ENCODE measurements around the gene ULBP3. TPM values are rescaled to one million over a fixed set of nuclear protein-coding genes. Genes with fewer than 3 reads are reported as not detected.

The ULBP3 gene
- total RNA-seq, 4 donors from 2014 or later, result not detected

DNA sequence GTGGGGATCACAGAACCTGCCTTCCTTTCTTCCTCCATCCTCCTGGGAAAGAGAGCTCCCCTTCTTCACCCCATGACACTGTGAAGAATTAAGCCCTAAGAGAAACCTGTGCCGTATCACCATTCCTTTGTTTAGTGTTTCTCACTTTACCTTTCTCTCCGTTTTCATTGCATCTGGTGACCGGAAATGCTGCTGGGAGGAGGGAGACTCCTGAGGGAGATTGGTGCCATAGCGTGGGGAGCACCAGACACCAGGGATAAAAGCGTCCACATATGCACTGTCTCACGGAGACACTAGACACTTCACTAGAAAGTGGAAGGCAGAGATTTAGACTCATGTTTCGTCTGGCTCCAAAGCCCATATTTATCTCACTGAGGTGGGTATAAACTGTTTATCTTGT lies 15.5 kb upstream of the ULBP3 start:
- no peak overlapping the region for H3K27ac ChIP-seq
- TF ChIP-seq, protein P1, sequence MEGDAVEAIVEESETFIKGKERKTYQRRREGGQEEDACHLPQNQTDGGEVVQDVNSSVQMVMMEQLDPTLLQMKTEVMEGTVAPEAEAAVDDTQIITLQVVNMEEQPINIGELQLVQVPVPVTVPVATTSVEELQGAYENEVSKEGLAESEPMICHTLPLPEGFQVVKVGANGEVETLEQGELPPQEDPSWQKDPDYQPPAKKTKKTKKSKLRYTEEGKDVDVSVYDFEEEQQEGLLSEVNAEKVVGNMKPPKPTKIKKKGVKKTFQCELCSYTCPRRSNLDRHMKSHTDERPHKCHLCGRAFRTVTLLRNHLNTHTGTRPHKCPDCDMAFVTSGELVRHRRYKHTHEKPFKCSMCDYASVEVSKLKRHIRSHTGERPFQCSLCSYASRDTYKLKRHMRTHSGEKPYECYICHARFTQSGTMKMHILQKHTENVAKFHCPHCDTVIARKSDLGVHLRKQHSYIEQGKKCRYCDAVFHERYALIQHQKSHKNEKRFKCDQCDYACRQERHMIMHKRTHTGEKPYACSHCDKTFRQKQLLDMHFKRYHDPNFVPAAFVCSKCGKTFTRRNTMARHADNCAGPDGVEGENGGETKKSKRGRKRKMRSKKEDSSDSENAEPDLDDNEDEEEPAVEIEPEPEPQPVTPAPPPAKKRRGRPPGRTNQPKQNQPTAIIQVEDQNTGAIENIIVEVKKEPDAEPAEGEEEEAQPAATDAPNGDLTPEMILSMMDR (IDR thresholded peaks at IDR 0.05), result no peak
- TF ChIP-seq POLR2A (IDR thresholded peaks at IDR 0.05), result no peak
- H3K36me3 ChIP-seq, result no peaks in the 10 kb centered on the region
- no peak for DNase-seq
- H3K9me3 ChIP-seq, result no peaks in the 10 kb centered on the region
- no peak overlapping the region for H3K4me3 ChIP-seq
- H3K27me3 ChIP-seq, result no peaks in the 10 kb centered on the region
- H3K4me1 ChIP-seq, result no peaks in the 10 kb centered on the region

DNA sequence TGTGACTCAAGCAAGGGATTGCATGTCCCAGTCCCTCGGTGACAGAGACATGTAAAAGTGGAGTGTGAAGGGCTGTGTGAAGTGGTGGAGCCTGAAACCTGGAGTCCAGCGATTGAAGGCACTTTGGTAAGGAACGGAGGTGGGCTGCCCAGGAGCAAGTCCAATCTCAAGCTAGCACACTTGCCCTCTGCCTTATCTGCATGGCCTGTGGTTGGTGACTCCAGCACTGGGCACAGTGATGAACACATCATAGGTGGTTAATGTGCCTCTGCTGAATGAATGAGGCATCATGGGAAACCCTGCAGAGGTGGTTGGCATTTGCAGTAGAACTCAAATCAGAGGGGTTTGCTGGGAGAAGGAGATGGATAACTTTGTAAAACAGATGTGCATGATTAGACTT lies 14.9 kb upstream of the ULBP3 start:
- no peaks in the 10 kb centered on the region for H3K27me3 ChIP-seq
- H3K4me1 ChIP-seq, result no peaks in the 10 kb centered on the region
- DNase-seq, result no peak
- TF ChIP-seq POLR2A (IDR thresholded peaks at IDR 0.05), result no peak
- TF ChIP-seq, protein P1 (IDR thresholded peaks at IDR 0.05), result no peak
- no peak overlapping the region for H3K27ac ChIP-seq
- no peaks in the 10 kb centered on the region for H3K9me3 ChIP-seq
- H3K4me3 ChIP-seq, result no peak overlapping the region
- no peaks in the 10 kb centered on the region for H3K36me3 ChIP-seq

DNA sequence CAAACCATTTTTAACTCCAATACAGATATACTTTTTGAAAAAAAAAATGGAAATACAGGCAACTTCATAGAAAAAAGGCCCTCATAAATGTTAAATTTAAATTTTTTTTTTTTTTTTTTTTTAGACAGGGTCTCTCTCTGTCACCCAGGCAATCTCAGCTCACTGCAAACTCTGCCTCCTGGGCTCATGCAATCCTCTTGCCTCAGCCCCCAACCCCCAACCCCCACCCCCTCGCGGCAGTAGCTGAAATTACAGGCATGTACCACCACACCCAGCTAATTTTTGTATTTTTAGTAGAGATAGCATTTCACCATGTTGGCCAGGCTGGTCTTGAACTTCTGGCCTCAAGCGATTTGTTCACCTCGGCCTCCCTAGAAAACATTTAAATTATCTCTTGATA lies 12.8 kb upstream of the ULBP3 start:
- H3K27ac ChIP-seq, result no peak overlapping the region
- no peak overlapping the region for H3K4me3 ChIP-seq
- no peaks in the 10 kb centered on the region for H3K9me3 ChIP-seq
- DNase-seq, result no peak
- no peaks in the 10 kb centered on the region for H3K36me3 ChIP-seq
- H3K27me3 ChIP-seq, result no peaks in the 10 kb centered on the region
- TF ChIP-seq, protein P1 (IDR thresholded peaks at IDR 0.05), result no peak
- H3K4me1 ChIP-seq, result no peaks in the 10 kb centered on the region

GRCh38 chr6:150079604-150080003 lies 10.7 kb upstream of the ULBP3 start:
- Histone ChIP-seq H3K27ac (no peak overlapping the region), H3K4me3 (no peak overlapping the region), H3K36me3 (no peaks in the 10 kb centered on the region), H3K27me3 (no peaks in the 10 kb centered on the region), H3K4me1 (no peaks in the 10 kb centered on the region), H3K9me3 (no peaks in the 10 kb centered on the region)
- TF ChIP-seq, protein P1 (IDR thresholded peaks at IDR 0.05), result no peak
- TF ChIP-seq POLR2A (IDR thresholded peaks at IDR 0.05), result no peak
- DNase-seq, result no peak

GRCh38 chr6:150078788-150079187 lies 9.9 kb upstream of the ULBP3 start:
- no peak overlapping the region for H3K4me3 ChIP-seq
- no peaks in the 10 kb centered on the region for H3K27me3 ChIP-seq
- H3K4me1 ChIP-seq, result no peaks in the 10 kb centered on the region
- H3K27ac ChIP-seq, result no peak overlapping the region
- DNase-seq, result no peak
- H3K36me3 ChIP-seq, result no peaks in the 10 kb centered on the region
- TF ChIP-seq, protein P1 (IDR thresholded peaks at IDR 0.05), result no peak
- TF ChIP-seq POLR2A (IDR thresholded peaks at IDR 0.05), result no peak
- no peaks in the 10 kb centered on the region for H3K9me3 ChIP-seq

DNA sequence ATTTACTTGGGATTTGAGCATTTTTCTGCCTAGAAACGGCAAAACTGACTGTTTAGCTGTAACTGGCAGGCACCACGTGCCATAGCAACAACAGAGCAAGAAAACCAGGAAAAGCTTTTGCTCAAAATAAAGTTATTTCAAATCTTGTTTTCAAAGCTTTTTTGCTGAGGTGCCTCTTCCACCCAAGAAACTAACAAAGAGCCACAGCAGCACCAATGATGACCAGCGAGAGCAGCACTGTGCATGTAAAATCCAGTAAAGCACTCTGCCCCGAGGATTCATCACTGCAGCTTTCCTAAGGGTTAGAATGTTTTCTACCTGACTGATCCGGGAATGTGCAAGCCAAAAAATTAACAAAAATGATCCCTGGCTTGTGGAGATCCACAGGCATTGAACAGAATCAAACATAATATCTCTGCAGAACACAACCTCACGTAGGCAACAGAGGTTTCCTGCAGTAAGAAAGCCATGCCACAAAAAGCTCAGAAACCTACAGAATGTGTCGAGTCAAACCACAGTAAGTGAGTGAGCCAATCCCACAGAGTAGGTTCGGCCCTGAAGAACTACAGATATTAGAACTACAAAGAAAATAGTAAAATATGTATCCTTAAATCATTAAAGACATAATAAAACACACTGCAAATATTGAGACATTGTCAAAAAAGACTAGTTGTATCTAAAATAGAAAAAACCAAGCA lies 7.4 kb upstream of the ULBP3 start:
- H3K9me3 ChIP-seq, result no peaks in the 10 kb centered on the region
- H3K4me3 ChIP-seq, result no peak overlapping the region
- no peaks in the 10 kb centered on the region for H3K36me3 ChIP-seq
- TF ChIP-seq POLR2A (IDR thresholded peaks at IDR 0.05), result no peak
- TF ChIP-seq, protein P1 (IDR thresholded peaks at IDR 0.05), result peak in 1 of 6 experiments; percentile 8
- no peaks in the 10 kb centered on the region for H3K27me3 ChIP-seq
- no peak overlapping the region for H3K27ac ChIP-seq
- no peak for DNase-seq
- peaks cover 0 to 5% (median 0%) of the 10 kb centered on the region in 4 donors for H3K4me1 ChIP-seq

All from Peyer's patch (tissue), 4 donors.